Mammary epithelial cell (primary cell): ENCODE results near the gene TET2.

Experiments
- EZH2 ChIP-seq: IDR thresholded peaks from 2 replicates; pipeline ENCODE4 v1.6.1; 2012; ENCODE audit warnings: low read length, inconsistent platforms, borderline replicate concordance
- TF ChIP-seq, protein P1 (sequence below), 2 donors: IDR thresholded peaks in 1 of 2; conservative IDR thresholded peaks in 1 of 2; 2 replicates each; pipeline ENCODE4 v1.5.1; 2011 to 2012; ENCODE audit warnings: inconsistent platforms in 2 of 2, low read length in 2 of 2, mild to moderate bottlenecking in 2 of 2, control low read depth in 1 of 2, low read depth in 1 of 2; ENCODE audit not compliant: insufficient read depth in 1 of 2; ENCODE audit errors: extremely low read depth in 1 of 2

DNA sequence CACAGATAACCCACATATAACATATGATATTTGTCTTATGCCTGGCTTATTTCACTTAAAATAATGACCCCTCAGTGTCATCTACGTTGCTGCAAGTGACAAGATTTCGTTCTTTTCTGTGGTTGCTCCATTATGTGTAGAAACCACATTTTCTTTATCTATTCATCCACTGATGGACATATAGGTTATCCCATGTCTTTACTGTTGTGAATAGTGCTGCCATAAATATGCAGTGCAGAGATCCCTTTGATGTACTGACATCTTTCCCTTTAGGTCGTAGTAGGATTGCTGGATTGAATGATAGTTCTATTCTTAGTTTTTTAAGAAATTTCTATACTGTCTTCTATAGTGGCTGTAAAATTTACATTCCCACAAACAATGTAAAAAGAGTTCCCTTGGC is 135.8 kb downstream of the TET2 start:
- TF ChIP-seq EZH2 = no peak
- TF ChIP-seq, protein P1, sequence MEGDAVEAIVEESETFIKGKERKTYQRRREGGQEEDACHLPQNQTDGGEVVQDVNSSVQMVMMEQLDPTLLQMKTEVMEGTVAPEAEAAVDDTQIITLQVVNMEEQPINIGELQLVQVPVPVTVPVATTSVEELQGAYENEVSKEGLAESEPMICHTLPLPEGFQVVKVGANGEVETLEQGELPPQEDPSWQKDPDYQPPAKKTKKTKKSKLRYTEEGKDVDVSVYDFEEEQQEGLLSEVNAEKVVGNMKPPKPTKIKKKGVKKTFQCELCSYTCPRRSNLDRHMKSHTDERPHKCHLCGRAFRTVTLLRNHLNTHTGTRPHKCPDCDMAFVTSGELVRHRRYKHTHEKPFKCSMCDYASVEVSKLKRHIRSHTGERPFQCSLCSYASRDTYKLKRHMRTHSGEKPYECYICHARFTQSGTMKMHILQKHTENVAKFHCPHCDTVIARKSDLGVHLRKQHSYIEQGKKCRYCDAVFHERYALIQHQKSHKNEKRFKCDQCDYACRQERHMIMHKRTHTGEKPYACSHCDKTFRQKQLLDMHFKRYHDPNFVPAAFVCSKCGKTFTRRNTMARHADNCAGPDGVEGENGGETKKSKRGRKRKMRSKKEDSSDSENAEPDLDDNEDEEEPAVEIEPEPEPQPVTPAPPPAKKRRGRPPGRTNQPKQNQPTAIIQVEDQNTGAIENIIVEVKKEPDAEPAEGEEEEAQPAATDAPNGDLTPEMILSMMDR (conservative IDR thresholded peaks at IDR 0.05 in 1 of 2, IDR thresholded peaks at IDR 0.05 in 1 of 2; ENCODE audit: extremely low read depth in 1 of 2, insufficient read depth in 1 of 2, low read depth in 1 of 2, low read length in 2 of 2) = no peak
